Right lobe of liver (tissue), 6 donors: Measurements from ENCODE around the gene PRPS2. TPM values are rescaled to one million over a fixed set of nuclear protein-coding genes. Genes with fewer than 3 reads are reported as not detected.

ENCODE experiments used
- ATAC-seq, 4 donors: fragments of 200-7000 bp; cut with Tn5 transposase; one replicate each; pipeline ENCODE4 v1.9.1; 2020; ENCODE audit warnings: mild to moderate bottlenecking in 4 of 4, moderate library complexity in 4 of 4
- DNase-seq, 3 donors: peaks; one replicate each; pipeline ENCODE4 v3.0.0-alpha.2; 2020
- H3K27ac ChIP-seq, 3 donors: fragments of 200-600 bp; one replicate each; pipeline ENCODE4 v1.8.0; 2022
- H3K27me3 ChIP-seq, 2 donors: fragments of 200-600 bp; one replicate each; pipeline ENCODE4 v1.8.0; 2022
- H3K36me3 ChIP-seq, 4 donors: fragments of 200-600 bp; sonication (generic) in 1 of 4; one replicate each; pipeline versions ENCODE4 v1.5.1 to v1.8.0; 2017 to 2022; ENCODE audit warnings: control low read depth in 1 of 4
- H3K4me1 ChIP-seq, 4 donors: fragments of 200-600 bp; sonication (generic) in 1 of 4; one replicate each; pipeline versions ENCODE4 v1.5.1 to v1.8.0; 2017 to 2022; ENCODE audit warnings: control low read depth in 1 of 4
- H3K4me3 ChIP-seq, 3 donors: fragments of 200-600 bp; one replicate each; pipeline ENCODE4 v1.8.0; 2022
- H3K9me3 ChIP-seq, 4 donors: fragments of 200-600 bp; sonication (generic) in 1 of 4; one replicate each; pipeline versions ENCODE4 v1.5.1 to v1.8.0; 2017 to 2022; ENCODE audit warnings: control low read depth in 1 of 4
- CTCF ChIP-seq, 4 donors: fragments of 200-600 bp in 3 of 4; fragments of 450-650 bp in 1 of 4; IDR thresholded peaks; one replicate each; pipeline versions ENCODE4 v1.5.1 to v1.8.0; 2016 to 2022; ENCODE audit warnings: antibody characterized with exemption in 4 of 4, mild to moderate bottlenecking in 2 of 4
- POLR2A ChIP-seq: fragments of 450-650 bp; IDR thresholded peaks from one replicate; pipeline ENCODE4 v1.6.1; 2017; ENCODE audit warnings: antibody characterized with exemption, mild to moderate bottlenecking
- whole genome bisulfite sequencing: methylation state at CpG from one replicate; pipeline ENCODE4 v1.1.6; 2018; ENCODE audit warnings: low coverage, low lambda C conversion rate; ENCODE audit not compliant: insufficient coverage; ENCODE audit errors: missing lambda C conversion rate; 5-methylcytosine and 5-hydroxymethylcytosine counted together
- intact Hi-C, 2 donors: fragments of 100-400 bp; cut with DNase I; formaldehyde crosslinking; loops; one replicate each; pipeline versions ENCODE4 v1.11.2 to v1.14.1; 2022
- total RNA-seq, 6 experiments: library from RNA; depleted of rRNA in 2 of 6; stranded (reverse); fragments of >200 nt in 2 of 6; fragmentation: NEBNext Ultra II Directional in 3 of 6; extraction: Animal tissue kit (Norgen Biotek cat#: 25700) in 3 of 6; gene quantifications; one replicate each; pipeline versions ENCODE4 v1.1.0 to v1.2.4, GENCODE V29; 2016 to 2023
- donor health status: DM: no; HTN: yes; CAD: no.
- donor health status: DM: no; HTN: no; CAD: no.
- donor health status: DM: no; HTN: no; CAD: no.
- donor health status: DM: no; HTN: yes; CAD: no.
- donor health status: DM: no; HTN: yes; CAD: no.

Gene PRPS2
- total RNA-seq, 6 experiments from 2014 or later = 13.9 to 17.9 (median 15.0) TPM

GRCh38 chrX:12789976-12790375 is 1.2 kb upstream of the PRPS2 start:
- DNase-seq (no peak), ATAC-seq (no peak)
- WGBS = 65% methylated on average over 2 of the region's 4 CpGs
- intact Hi-C loops = no loop called here
- no peaks in the 10 kb centered on the region for H3K27me3 ChIP-seq
- no peak for TF ChIP-seq CTCF (IDR thresholded peaks at IDR 0.05)
- no peak overlapping the region for H3K4me3 ChIP-seq
- no peaks in the 10 kb centered on the region for H3K36me3 ChIP-seq
- H3K4me1 ChIP-seq = no peaks in the 10 kb centered on the region
- no peak overlapping the region for H3K27ac ChIP-seq
- no peaks in the 10 kb centered on the region for H3K9me3 ChIP-seq

GRCh38 chrX:12790885-12791256 is 341 bp upstream of the PRPS2 start:
- peak; percentile 52 to 61 (median 58) for ATAC-seq
- no peak overlapping the region for H3K27ac ChIP-seq
- 18% methylated on average over 8 of the region's 21 CpGs for WGBS

GRCh38 chrX:12792711-12793110 is 1.5 kb downstream of the PRPS2 start:
- WGBS = 77% methylated on average over 3 of the region's 3 CpGs
- ATAC-seq = no peak
- DNase-seq = no peak
- H3K9me3 ChIP-seq = no peaks in the 10 kb centered on the region
- no peaks in the 10 kb centered on the region for H3K36me3 ChIP-seq
- H3K27ac ChIP-seq = no peak overlapping the region
- H3K27me3 ChIP-seq = no peaks in the 10 kb centered on the region
- H3K4me1 ChIP-seq = no peaks in the 10 kb centered on the region
- no peak for TF ChIP-seq CTCF (IDR thresholded peaks at IDR 0.05)
- no peak for TF ChIP-seq POLR2A
- intact Hi-C loops = no loop called here
- no peak overlapping the region for H3K4me3 ChIP-seq

More at GRCh38 chrX:12790885-12791256, 341 bp upstream of the PRPS2 start:
- TF ChIP-seq POLR2A (no peak), CTCF (IDR thresholded peaks at IDR 0.05) (no peak)
- no peak for DNase-seq
- Histone ChIP-seq H3K4me1 (no peaks in the 10 kb centered on the region), H3K36me3 (no peaks in the 10 kb centered on the region), H3K27me3 (no peaks in the 10 kb centered on the region), H3K9me3 (no peaks in the 10 kb centered on the region), H3K4me3 (peak overlapping the region; percentile 45 to 71 (median 59))
- intact Hi-C loops = no loop called here

- no peaks in the 10 kb centered on the region for H3K36me3 ChIP-seq
- intact Hi-C loops = no loop called here
- DNase-seq = no peak
- no peak for TF ChIP-seq CTCF (IDR thresholded peaks at IDR 0.05)
- no peak for TF ChIP-seq POLR2A
- no peak for ATAC-seq
- WGBS = 54% methylated on average over 3 of the region's 6 CpGs
- H3K4me1 ChIP-seq = no peaks in the 10 kb centered on the region
- H3K9me3 ChIP-seq = no peaks in the 10 kb centered on the region
- no peak overlapping the region for H3K4me3 ChIP-seq
- no peak overlapping the region for H3K27ac ChIP-seq
- H3K27me3 ChIP-seq = no peaks in the 10 kb centered on the region
Observed at GRCh38 chrX:12794654-12795053, 3.4 kb downstream of the PRPS2 start.

- Histone ChIP-seq H3K4me3 (no peak overlapping the region), H3K27ac (no peak overlapping the region), H3K36me3 (no peaks in the 10 kb centered on the region), H3K27me3 (no peaks in the 10 kb centered on the region), H3K9me3 (no peaks in the 10 kb centered on the region), H3K4me1 (no peaks in the 10 kb centered on the region)
- intact Hi-C loops = no loop called here
- 100% methylated on average over 1 of the region's 3 CpGs for WGBS
- ATAC-seq = no peak
- TF ChIP-seq POLR2A (no peak), CTCF (IDR thresholded peaks at IDR 0.05) (no peak)
- no peak for DNase-seq
Observed at GRCh38 chrX:12798601-12799000, 7.4 kb downstream of the PRPS2 start.
